ENCODE results near the gene TSPEAR.

TSPEAR gene

DNA sequence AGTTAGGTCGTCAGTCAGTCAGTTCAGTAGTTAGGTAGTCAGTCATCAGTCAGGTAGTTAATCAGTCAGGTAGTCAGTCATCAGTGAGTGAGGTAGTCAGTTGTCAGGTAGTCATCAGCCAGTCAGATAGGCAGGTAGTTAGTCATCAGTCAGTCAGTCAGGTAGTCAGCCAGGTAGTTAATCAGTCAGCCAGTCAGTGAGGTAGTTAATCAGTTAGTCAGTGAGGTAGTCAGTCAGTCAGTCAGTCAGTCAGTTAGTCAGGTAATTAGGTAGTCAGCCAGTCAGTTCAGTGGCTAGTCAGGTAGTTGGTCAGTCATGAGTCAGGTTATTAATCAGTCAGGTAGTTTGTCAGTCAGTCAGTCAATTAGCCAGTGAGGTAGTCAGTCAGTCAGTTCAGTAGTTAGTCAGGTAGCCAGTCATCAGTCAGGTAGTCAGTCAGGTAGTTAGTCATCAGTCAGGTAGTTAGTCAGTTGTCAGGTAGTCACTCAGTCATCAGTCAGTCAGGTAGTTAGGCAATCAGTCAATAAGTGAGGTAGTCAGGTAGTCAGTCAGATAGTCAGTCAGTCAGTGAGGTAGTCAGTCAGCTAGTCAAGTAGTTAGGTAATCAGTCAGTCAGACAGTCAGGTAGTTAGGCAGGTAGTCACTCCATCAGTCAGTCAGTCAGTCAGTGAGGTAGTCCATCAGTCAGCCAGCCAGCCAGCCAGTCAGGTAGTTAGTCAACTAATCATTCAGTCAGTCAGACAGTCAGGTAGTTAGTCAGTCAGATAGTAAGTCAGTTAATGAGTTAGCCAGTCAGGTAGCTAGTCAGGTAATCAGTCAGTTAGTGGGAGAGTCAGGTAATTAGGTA lies 187.6 kb downstream of the TSPEAR start:
- Histone ChIP-seq H3K4me3 (ENCODE audit: low read depth in 1 of 5, low read length in 5 of 5) (no peak overlapping the region), H3K27me3 (ENCODE audit: control insufficient read depth in 5 of 5, insufficient read depth in 4 of 5, low read length in 5 of 5) (peaks cover 0 to 28% (median 10%) of the 10 kb centered on the region in 5 donors), H3K9me3 (ENCODE audit: control insufficient read depth in 5 of 5, low read length in 5 of 5) (no peaks in the 10 kb centered on the region), H3K4me1 (ENCODE audit: control insufficient read depth in 5 of 5, insufficient read depth in 5 of 5, low read length in 5 of 5) (peaks cover 0 to 2% (median 0%) of the 10 kb centered on the region in 5 donors), H3K9ac (ENCODE audit: low read length in 5 of 5) (no peak overlapping the region), H3K27ac (ENCODE audit: low read depth, low read length) (no peak overlapping the region), H3K36me3 (ENCODE audit: control insufficient read depth in 5 of 5, insufficient read depth in 5 of 5, low read length in 5 of 5) (no peaks in the 10 kb centered on the region)

DNA sequence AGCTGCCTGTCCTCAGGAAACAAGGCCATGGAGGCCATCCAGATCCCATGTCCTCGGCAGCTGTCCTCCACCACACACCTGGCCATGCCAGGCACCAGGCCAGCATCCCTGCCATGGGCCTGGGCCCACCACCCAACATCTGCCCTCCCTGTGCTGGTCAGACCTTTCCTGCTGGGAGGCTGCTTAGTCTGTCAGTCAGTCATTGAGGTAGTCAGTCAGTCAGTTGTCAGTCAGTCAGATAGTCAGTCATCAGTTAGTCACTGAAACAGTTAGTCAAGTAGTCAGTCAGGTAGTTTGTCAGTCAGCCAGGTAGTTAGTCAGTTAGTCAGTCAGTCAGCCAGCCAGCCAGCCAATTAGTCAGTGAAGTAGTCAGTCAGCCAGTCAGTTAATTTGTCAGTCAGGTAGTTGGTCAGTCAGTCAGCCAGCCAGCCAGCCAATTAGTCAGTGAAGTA lies 188.6 kb downstream of the TSPEAR start:
- Histone ChIP-seq H3K9ac (ENCODE audit: low read length in 5 of 5) (no peak overlapping the region), H3K4me1 (ENCODE audit: control insufficient read depth in 5 of 5, insufficient read depth in 5 of 5, low read length in 5 of 5) (peaks cover 0 to 2% (median 0%) of the 10 kb centered on the region in 5 donors), H3K27ac (ENCODE audit: low read depth, low read length) (no peak overlapping the region), H3K27me3 (ENCODE audit: control insufficient read depth in 5 of 5, insufficient read depth in 4 of 5, low read length in 5 of 5) (peaks cover 0 to 28% (median 10%) of the 10 kb centered on the region in 5 donors), H3K36me3 (ENCODE audit: control insufficient read depth in 5 of 5, insufficient read depth in 5 of 5, low read length in 5 of 5) (no peaks in the 10 kb centered on the region), H3K9me3 (ENCODE audit: control insufficient read depth in 5 of 5, low read length in 5 of 5) (no peaks in the 10 kb centered on the region), H3K4me3 (ENCODE audit: low read depth in 1 of 5, low read length in 5 of 5) (no peak overlapping the region)

- peaks cover 0 to 3% (median 0%) of the 10 kb centered on the region in 5 donors for H3K9me3 ChIP-seq (ENCODE audit: control insufficient read depth in 5 of 5, low read length in 5 of 5)
- H3K27me3 ChIP-seq (ENCODE audit: control insufficient read depth in 5 of 5, insufficient read depth in 4 of 5, low read length in 5 of 5), result peaks cover 0 to 28% (median 9%) of the 10 kb centered on the region in 5 donors
- H3K4me3 ChIP-seq (ENCODE audit: low read depth in 1 of 5, low read length in 5 of 5), result no peak overlapping the region
- H3K27ac ChIP-seq (ENCODE audit: low read depth, low read length), result no peak overlapping the region
- no peak overlapping the region for H3K9ac ChIP-seq (ENCODE audit: low read length in 5 of 5)
- H3K36me3 ChIP-seq (ENCODE audit: control insufficient read depth in 5 of 5, insufficient read depth in 5 of 5, low read length in 5 of 5), result no peaks in the 10 kb centered on the region
- no peaks in the 10 kb centered on the region for H3K4me1 ChIP-seq (ENCODE audit: control insufficient read depth in 5 of 5, insufficient read depth in 5 of 5, low read length in 5 of 5)
Observed at GRCh38 chr21:44521928-44522752, 189.2 kb downstream of the TSPEAR start.

- no peak overlapping the region for H3K9ac ChIP-seq (ENCODE audit: low read length in 5 of 5)
Observed at GRCh38 chr21:44521301-44521927, 190.0 kb downstream of the TSPEAR start.

DNA sequence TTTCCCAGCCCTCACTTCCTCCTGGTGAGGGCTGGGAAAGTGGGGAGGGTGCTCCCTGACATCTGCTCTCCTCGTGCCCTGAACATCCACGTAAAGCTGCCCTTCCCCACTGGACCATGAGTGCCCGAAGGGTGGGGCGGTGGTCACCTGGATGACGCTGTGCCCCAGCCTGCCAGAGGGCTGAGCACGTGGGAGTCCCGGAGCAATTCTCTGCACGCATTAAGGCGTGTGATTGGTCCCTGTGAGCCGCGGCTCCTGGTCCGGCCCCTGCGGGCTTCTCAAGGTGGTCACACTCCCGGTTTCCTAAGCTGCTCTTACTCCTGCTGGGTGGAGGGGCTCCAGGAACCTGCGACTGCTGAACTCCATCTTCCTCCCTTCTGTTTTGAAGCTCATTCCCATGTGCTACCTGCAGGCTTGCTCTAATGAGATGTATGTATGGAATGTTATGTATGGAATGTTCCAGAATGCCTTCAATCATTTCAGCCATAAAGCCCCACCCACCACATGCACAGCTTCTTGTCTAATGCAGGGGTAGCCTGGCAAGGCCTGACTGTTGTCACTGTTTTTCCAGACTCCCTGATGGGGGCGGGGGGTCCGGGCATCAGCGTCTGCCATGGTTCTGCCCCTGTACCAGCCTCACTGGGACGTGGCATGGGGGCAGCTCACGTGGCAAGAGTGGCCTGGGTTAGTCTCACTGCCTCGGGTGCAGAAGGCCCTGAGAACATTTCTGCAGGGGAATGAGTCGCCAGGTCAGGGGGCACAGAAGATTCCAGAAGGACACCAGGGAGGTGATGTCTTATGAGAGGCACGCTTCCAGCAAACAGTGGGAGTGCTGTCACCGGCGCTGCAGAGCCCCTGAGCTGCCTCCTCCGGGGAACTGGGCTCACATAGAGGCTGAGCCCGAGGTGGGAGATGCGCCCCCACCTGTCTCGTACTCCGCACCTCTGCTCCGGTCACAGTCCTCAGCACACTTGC lies 190.8 kb downstream of the TSPEAR start:
- Histone ChIP-seq H3K9ac (ENCODE audit: low read length in 5 of 5) (no peak overlapping the region), H3K4me3 (ENCODE audit: low read depth in 1 of 5, low read length in 5 of 5) (no peak overlapping the region), H3K27ac (ENCODE audit: low read depth, low read length) (no peak overlapping the region), H3K36me3 (ENCODE audit: control insufficient read depth in 5 of 5, insufficient read depth in 5 of 5, low read length in 5 of 5) (no peaks in the 10 kb centered on the region), H3K9me3 (ENCODE audit: control insufficient read depth in 5 of 5, low read length in 5 of 5) (peaks cover 0 to 4% (median 0%) of the 10 kb centered on the region in 5 donors), H3K4me1 (ENCODE audit: control insufficient read depth in 5 of 5, insufficient read depth in 5 of 5, low read length in 5 of 5) (no peaks in the 10 kb centered on the region), H3K27me3 (ENCODE audit: control insufficient read depth in 5 of 5, insufficient read depth in 4 of 5, low read length in 5 of 5) (peaks cover 0 to 24% (median 9%) of the 10 kb centered on the region in 5 donors)

More at GRCh38 chr21:44521301-44521927, 190.0 kb downstream of the TSPEAR start:
- Histone ChIP-seq H3K9me3 (ENCODE audit: control insufficient read depth in 5 of 5, low read length in 5 of 5) (peaks cover 0 to 4% (median 0%) of the 10 kb centered on the region in 5 donors), H3K4me1 (ENCODE audit: control insufficient read depth in 5 of 5, insufficient read depth in 5 of 5, low read length in 5 of 5) (no peaks in the 10 kb centered on the region), H3K36me3 (ENCODE audit: control insufficient read depth in 5 of 5, insufficient read depth in 5 of 5, low read length in 5 of 5) (no peaks in the 10 kb centered on the region), H3K4me3 (ENCODE audit: low read depth in 1 of 5, low read length in 5 of 5) (no peak overlapping the region), H3K27me3 (ENCODE audit: control insufficient read depth in 5 of 5, insufficient read depth in 4 of 5, low read length in 5 of 5) (peaks cover 0 to 24% (median 9%) of the 10 kb centered on the region in 5 donors), H3K27ac (ENCODE audit: low read depth, low read length) (no peak overlapping the region)

- Histone ChIP-seq H3K4me3 (ENCODE audit: low read depth in 1 of 5, low read length in 5 of 5) (no peak overlapping the region), H3K9ac (ENCODE audit: low read length in 5 of 5) (no peak overlapping the region), H3K4me1 (ENCODE audit: control insufficient read depth in 5 of 5, insufficient read depth in 5 of 5, low read length in 5 of 5) (no peaks in the 10 kb centered on the region), H3K36me3 (ENCODE audit: control insufficient read depth in 5 of 5, insufficient read depth in 5 of 5, low read length in 5 of 5) (no peaks in the 10 kb centered on the region), H3K9me3 (ENCODE audit: control insufficient read depth in 5 of 5, low read length in 5 of 5) (peaks cover 0 to 4% (median 0%) of the 10 kb centered on the region in 5 donors), H3K27ac (ENCODE audit: low read depth, low read length) (no peak overlapping the region), H3K27me3 (ENCODE audit: control insufficient read depth in 5 of 5, insufficient read depth in 4 of 5, low read length in 5 of 5) (peaks cover 0 to 24% (median 8%) of the 10 kb centered on the region in 5 donors)
Observed at GRCh38 chr21:44519346-44520325, 191.7 kb downstream of the TSPEAR start.

DNA sequence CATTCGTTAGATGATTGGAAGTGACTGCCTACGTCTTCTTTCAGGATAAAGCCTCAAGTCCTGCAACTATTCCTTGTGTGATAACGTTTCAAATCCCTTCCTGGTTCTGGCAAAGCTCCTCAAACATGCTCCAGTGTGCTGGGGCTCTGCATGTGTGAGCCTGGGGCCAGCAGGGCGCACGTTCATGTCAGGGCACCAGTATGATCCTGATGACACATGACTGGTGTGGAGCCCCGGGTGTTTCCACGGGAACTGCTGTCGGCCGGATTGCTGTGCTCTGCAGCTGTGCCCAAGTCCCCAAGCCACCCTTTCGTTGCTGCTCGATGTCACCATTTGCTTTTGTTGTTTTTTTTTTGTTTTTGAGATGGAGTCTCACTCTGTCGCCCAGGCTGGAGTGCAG lies 192.7 kb downstream of the TSPEAR start:
- peaks cover 0 to 4% (median 0%) of the 10 kb centered on the region in 5 donors for H3K9me3 ChIP-seq (ENCODE audit: control insufficient read depth in 5 of 5, low read length in 5 of 5)
- H3K27me3 ChIP-seq (ENCODE audit: control insufficient read depth in 5 of 5, insufficient read depth in 4 of 5, low read length in 5 of 5), result peaks cover 0 to 24% (median 8%) of the 10 kb centered on the region in 5 donors
- no peaks in the 10 kb centered on the region for H3K36me3 ChIP-seq (ENCODE audit: control insufficient read depth in 5 of 5, insufficient read depth in 5 of 5, low read length in 5 of 5)
- H3K27ac ChIP-seq (ENCODE audit: low read depth, low read length), result no peak overlapping the region
- H3K4me1 ChIP-seq (ENCODE audit: control insufficient read depth in 5 of 5, insufficient read depth in 5 of 5, low read length in 5 of 5), result no peaks in the 10 kb centered on the region
- H3K9ac ChIP-seq (ENCODE audit: low read length in 5 of 5), result no peak overlapping the region
- H3K4me3 ChIP-seq (ENCODE audit: low read depth in 1 of 5, low read length in 5 of 5), result no peak overlapping the region

GRCh38 chr21:44517175-44517899 lies 194.0 kb downstream of the TSPEAR start:
- Histone ChIP-seq H3K4me1 (ENCODE audit: control insufficient read depth in 5 of 5, insufficient read depth in 5 of 5, low read length in 5 of 5) (no peaks in the 10 kb centered on the region), H3K36me3 (ENCODE audit: control insufficient read depth in 5 of 5, insufficient read depth in 5 of 5, low read length in 5 of 5) (no peaks in the 10 kb centered on the region), H3K4me3 (ENCODE audit: low read depth in 1 of 5, low read length in 5 of 5) (no peak overlapping the region), H3K9ac (ENCODE audit: low read length in 5 of 5) (no peak overlapping the region), H3K27me3 (ENCODE audit: control insufficient read depth in 5 of 5, insufficient read depth in 4 of 5, low read length in 5 of 5) (peaks cover 0 to 24% (median 7%) of the 10 kb centered on the region in 5 donors), H3K9me3 (ENCODE audit: control insufficient read depth in 5 of 5, low read length in 5 of 5) (peaks cover 0 to 4% (median 0%) of the 10 kb centered on the region in 5 donors), H3K27ac (ENCODE audit: low read depth, low read length) (no peak overlapping the region)

Measured in subcutaneous abdominal adipose tissue (tissue), 5 donors.